HFFc6 (cell line): ENCODE measurements around the gene SMOC2. TPM values are rescaled to one million over a fixed set of nuclear protein-coding genes. Genes with fewer than 3 reads are reported as not detected.

Source experiments
- DNase-seq: peaks from one replicate; pipeline ENCODE4 v3.0.0-alpha.2; 2018
- H3K27ac Mint-ChIP-seq: 2 replicates; pipeline ENCODE4 v1.8.0; 2020; ENCODE audit warnings: mild to moderate bottlenecking, mixed read lengths
- H3K27me3 Mint-ChIP-seq: 2 replicates; pipeline ENCODE4 v1.8.0; 2021; ENCODE audit warnings: mild to moderate bottlenecking, moderate library complexity, mixed read lengths; ENCODE audit not compliant: insufficient read depth
- H3K36me3 Mint-ChIP-seq: 2 replicates; pipeline ENCODE4 v1.8.0; 2021; ENCODE audit warnings: low read depth, mixed read lengths
- H3K4me1 Mint-ChIP-seq: 2 replicates; pipeline ENCODE4 v1.8.0; 2020; ENCODE audit warnings: low read depth, mixed read lengths
- H3K4me3 Mint-ChIP-seq: 2 replicates; pipeline ENCODE4 v1.8.0; 2020; ENCODE audit warnings: mild to moderate bottlenecking, moderate library complexity, mixed read lengths
- H3K9me3 Mint-ChIP-seq: 2 replicates; pipeline ENCODE4 v1.8.0; 2020; ENCODE audit warnings: mild to moderate bottlenecking, mixed read lengths
- total RNA-seq, 6 experiments: library from RNA; stranded (reverse); fragmentation: NEBNext Ultra II Directional; extraction: Animal tissue kit (Norgen Biotek cat#: 25700); gene quantifications; 2 replicates in 1 of 6; 3 replicates in 5 of 6; pipeline ENCODE4 v1.2.3, GENCODE V29; 2021
- TF ChIP-seq, protein P1 (sequence below): fragments of 200-600 bp; sonication (generic); IDR thresholded peaks from 2 replicates; pipeline ENCODE4 v1.5.0; 2021; ENCODE audit warnings: antibody characterized with exemption, mild to moderate bottlenecking

The SMOC2 gene
- total RNA-seq, 6 experiments from 2014 or later = not detected

DNA sequence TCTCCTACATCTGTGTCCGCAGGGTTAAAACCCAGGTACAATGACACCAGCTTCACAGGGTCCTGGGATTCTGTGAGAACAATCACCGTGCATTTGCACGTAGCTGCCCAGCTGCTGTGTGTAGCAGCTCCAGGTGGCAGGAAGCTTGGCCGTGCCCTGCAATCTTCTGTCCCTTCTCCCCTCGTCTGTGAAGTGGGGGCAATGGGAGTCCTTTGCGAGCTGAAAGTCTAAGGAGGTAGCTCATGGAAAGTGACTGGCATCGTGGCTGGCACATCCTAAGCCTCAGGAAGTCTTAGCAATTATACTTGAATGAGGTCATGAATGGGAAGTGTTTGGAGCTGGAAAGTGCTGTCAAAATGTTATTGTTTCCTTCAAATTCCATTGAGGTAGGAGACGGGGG, 137.1 kb downstream of the SMOC2 start:
- Mint-ChIP-seq H3K4me3 (no peak overlapping the region), H3K9me3 (peaks cover 52% of the 10 kb centered on the region), H3K27ac (no peak overlapping the region), H3K36me3 (0 out of 2 replicates have a peak, but pooled peaks cover 5% of the 10 kb centered on the region), H3K27me3 (peaks cover 3% of the 10 kb centered on the region; the same call in 1 of the 2 replicates), H3K4me1 (no peaks in the 10 kb centered on the region)
- no peak for DNase-seq
- TF ChIP-seq, protein P1, sequence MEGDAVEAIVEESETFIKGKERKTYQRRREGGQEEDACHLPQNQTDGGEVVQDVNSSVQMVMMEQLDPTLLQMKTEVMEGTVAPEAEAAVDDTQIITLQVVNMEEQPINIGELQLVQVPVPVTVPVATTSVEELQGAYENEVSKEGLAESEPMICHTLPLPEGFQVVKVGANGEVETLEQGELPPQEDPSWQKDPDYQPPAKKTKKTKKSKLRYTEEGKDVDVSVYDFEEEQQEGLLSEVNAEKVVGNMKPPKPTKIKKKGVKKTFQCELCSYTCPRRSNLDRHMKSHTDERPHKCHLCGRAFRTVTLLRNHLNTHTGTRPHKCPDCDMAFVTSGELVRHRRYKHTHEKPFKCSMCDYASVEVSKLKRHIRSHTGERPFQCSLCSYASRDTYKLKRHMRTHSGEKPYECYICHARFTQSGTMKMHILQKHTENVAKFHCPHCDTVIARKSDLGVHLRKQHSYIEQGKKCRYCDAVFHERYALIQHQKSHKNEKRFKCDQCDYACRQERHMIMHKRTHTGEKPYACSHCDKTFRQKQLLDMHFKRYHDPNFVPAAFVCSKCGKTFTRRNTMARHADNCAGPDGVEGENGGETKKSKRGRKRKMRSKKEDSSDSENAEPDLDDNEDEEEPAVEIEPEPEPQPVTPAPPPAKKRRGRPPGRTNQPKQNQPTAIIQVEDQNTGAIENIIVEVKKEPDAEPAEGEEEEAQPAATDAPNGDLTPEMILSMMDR = no peak

DNA sequence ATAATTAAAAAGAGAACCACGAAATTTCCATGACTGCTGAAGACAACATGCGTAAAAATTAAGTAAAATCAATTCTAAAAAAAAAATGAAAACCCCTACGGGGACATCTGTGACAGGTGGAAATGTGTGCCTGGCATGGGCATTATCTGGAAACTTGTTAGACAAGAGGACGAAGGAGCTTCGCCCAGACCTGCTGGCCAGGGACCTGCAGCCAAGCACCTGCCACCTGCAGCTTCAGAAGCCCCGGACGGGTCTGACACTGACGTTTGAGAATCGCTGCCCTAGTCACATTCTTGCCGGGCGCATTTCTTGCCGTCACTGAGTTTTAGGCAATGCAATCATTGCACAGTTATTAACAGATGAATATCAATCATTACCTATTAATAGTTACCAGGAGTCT, 140.3 kb downstream of the SMOC2 start:
- TF ChIP-seq, protein P1 = no peak
- Mint-ChIP-seq H3K4me3 (no peak overlapping the region), H3K36me3 (0 out of 2 replicates have a peak, but pooled peaks cover 5% of the 10 kb centered on the region), H3K27ac (no peak overlapping the region), H3K9me3 (peaks cover 51% of the 10 kb centered on the region), H3K27me3 (peaks cover 4% of the 10 kb centered on the region; the same call in 1 of the 2 replicates), H3K4me1 (no peaks in the 10 kb centered on the region)
- DNase-seq = no peak

DNA sequence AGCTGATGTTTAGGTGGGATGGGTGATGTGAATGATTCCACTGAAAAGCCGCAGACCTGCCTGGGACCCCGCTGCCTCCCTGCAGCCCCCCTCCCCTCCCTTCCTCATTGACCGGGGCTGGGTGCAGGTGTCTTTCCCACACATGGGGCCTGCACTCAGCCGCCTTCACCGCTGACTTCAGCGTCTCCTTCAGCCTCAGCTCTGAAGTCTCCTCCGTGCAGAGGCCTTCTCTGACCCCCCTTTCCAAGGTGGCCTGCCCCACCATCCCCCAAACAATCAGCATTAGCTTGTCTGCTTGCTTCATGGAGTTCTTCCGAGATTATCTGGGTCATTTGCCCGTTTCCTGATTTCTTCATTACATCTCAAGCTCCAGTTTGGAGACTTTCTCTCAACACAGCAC, 140.7 kb downstream of the SMOC2 start:
- TF ChIP-seq, protein P1 = no peak
- Mint-ChIP-seq H3K36me3 (no peaks in the 10 kb centered on the region), H3K4me1 (no peaks in the 10 kb centered on the region), H3K27ac (no peak overlapping the region), H3K27me3 (peaks cover 4% of the 10 kb centered on the region; the same call in 1 of the 2 replicates), H3K4me3 (no peak overlapping the region), H3K9me3 (peaks cover 46% of the 10 kb centered on the region)
- no peak for DNase-seq

DNA sequence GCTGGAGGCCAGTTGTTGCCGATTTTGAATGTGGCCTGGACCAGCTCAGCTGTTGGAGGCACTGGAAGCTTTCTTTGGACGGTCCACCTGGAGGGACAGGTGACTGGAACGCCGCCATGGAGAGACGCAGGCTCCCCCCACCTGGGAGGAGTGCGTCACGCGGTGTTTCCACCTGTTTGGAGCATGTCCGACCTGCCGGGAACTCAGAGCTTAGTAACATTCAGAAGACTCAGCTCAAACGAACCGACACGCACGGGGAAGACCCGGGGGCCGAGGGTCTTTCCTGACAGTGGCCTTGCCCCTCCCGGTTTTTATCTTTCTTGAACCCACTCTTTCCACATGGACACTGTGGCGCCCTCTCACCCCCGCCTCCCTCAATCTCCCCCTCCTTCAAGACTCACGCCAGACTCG, 141.6 kb downstream of the SMOC2 start:
- peaks cover 3% of the 10 kb centered on the region; the same call in 1 of the 2 replicates for H3K27me3 Mint-ChIP-seq

DNA sequence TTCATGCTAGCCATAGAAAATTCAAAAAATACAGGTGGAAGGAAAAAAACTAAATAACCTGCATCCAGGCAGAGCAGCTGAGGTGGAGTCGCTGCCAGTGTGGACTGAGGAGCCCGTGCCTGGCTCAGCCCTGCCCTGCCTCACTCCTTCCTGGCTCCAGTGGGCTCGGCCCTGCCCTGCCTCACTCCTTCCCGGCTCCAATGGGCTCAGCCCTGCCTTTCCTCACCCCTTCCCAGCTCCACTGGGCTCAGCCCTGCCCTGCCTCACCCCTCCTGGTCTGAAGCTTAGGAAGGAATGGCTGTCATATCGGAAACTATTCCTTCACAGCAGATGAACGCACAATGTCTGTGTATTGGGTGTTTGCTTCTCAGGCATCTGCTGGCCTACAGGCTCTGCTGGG, 142.1 kb downstream of the SMOC2 start:
- Mint-ChIP-seq H3K27me3 (peaks cover 3% of the 10 kb centered on the region; the same call in 1 of the 2 replicates), H3K4me3 (no peak overlapping the region), H3K9me3 (peaks cover 39% of the 10 kb centered on the region), H3K4me1 (no peaks in the 10 kb centered on the region), H3K27ac (no peak overlapping the region), H3K36me3 (no peaks in the 10 kb centered on the region)
- DNase-seq = no peak
- TF ChIP-seq, protein P1 = no peak

More for the DNA sequence above, 141.6 kb downstream of the SMOC2 start:
- Mint-ChIP-seq H3K4me1 (no peaks in the 10 kb centered on the region), H3K36me3 (no peaks in the 10 kb centered on the region), H3K27ac (no peak overlapping the region), H3K4me3 (no peak overlapping the region), H3K9me3 (peaks cover 44% of the 10 kb centered on the region)
- DNase-seq = no peak
- TF ChIP-seq, protein P1 = no peak

DNA sequence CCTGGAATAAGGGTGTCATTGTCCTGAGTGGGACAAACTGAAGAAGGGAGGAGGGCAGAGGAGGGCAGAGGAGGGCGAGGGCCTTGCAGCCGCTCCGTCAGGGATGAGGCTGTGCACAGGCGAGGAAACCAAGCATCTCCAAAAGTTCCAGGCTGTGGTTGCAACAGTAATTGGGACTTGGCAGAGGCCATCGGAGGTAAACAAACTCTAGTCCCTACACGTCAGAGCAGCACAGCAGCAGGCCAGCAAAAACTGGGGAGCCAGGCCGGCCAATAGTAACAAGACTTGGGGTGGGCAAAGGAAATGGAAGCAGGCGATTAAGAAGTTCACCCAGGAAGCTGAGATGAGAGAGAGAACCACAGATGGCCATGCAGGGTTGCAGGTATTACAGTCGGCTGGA, 142.8 kb downstream of the SMOC2 start:
- Mint-ChIP-seq H3K27me3 (peaks cover 3% of the 10 kb centered on the region), H3K4me3 (no peak overlapping the region), H3K27ac (no peak overlapping the region), H3K36me3 (no peaks in the 10 kb centered on the region), H3K9me3 (peaks cover 38% of the 10 kb centered on the region), H3K4me1 (no peaks in the 10 kb centered on the region)
- no peak for DNase-seq
- TF ChIP-seq, protein P1 = no peak
